ENCODE results near the gene MED13L.

The MED13L gene

DNA sequence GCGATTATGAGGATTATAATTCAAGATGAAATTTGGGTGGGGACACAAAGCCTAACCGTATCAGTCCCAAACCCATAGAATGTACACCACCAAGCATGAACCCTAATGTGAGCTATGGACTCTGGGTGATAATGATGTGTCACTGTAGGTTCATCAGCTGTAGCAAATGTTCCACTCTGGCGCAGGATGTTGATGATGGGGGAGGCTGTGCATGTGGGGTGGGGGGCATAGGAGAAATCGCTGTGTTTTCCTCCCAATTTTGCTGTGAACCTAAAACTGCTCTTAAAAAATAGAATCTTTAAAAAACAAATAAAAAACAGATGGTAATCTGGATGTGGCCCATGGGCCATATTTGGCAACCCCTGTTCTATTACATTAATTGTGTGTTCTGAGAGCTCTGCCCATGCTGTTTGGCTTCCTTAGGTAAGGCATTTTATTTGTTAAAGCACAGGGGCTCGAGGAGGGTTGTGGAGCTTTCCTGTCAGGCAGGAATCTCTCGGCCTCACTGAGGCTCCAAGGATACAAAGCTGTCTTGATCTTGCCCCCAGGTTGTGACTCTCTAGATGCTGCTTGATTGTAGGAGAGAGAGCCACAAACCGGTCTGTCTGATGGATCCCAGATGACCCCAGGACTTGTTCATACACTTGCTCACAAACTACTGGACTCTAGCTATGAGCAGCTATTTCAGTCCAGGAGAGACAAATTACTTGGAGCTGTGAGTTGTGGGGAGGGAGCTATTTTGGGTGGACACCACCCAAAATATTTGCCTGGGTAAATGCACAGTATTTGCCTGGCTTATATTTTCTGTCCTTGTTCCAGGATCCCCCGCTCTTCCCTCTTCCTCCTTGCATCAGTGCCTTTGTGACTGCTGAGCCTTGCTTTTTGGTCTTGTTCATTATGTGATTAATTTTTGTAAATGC lies 340.2 kb downstream of the MED13L start:
- Histone ChIP-seq H3K36me3 (ENCODE audit: low read length) (0 out of 2 replicates have a peak, but pooled peaks cover 3% of the 10 kb centered on the region), H3K27ac (ENCODE audit: low read depth, low read length) (no peak overlapping the region), H4K20me1 (ENCODE audit: low read depth, low read length) (no peaks in the 10 kb centered on the region), H3K9me3 (ENCODE audit: insufficient read depth, low read length) (peaks cover 7% of the 10 kb centered on the region), H3K27me3 (ENCODE audit: low read length) (no peaks in the 10 kb centered on the region), H3K4me3 (ENCODE audit: insufficient read depth, low read length, poor library complexity, severe bottlenecking) (no peak overlapping the region), H3K9me2 (replicated peaks; ENCODE audit: insufficient read depth, low read length) (no peaks in the 10 kb centered on the region), H3K9ac (ENCODE audit: low read length) (no peak overlapping the region), H3F3A (ENCODE audit: insufficient read depth) (no peaks in the 10 kb centered on the region), H3K79me2 (ENCODE audit: insufficient read depth, low read length) (no peaks in the 10 kb centered on the region), H2AFZ (ENCODE audit: low read depth, low read length, severe bottlenecking) (no peak overlapping the region), H3K4me2 (ENCODE audit: low read depth, low read length, poor library complexity, severe bottlenecking) (no peak overlapping the region)
- TF ChIP-seq, protein P1, sequence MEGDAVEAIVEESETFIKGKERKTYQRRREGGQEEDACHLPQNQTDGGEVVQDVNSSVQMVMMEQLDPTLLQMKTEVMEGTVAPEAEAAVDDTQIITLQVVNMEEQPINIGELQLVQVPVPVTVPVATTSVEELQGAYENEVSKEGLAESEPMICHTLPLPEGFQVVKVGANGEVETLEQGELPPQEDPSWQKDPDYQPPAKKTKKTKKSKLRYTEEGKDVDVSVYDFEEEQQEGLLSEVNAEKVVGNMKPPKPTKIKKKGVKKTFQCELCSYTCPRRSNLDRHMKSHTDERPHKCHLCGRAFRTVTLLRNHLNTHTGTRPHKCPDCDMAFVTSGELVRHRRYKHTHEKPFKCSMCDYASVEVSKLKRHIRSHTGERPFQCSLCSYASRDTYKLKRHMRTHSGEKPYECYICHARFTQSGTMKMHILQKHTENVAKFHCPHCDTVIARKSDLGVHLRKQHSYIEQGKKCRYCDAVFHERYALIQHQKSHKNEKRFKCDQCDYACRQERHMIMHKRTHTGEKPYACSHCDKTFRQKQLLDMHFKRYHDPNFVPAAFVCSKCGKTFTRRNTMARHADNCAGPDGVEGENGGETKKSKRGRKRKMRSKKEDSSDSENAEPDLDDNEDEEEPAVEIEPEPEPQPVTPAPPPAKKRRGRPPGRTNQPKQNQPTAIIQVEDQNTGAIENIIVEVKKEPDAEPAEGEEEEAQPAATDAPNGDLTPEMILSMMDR (IDR thresholded peaks at IDR 0.05; ENCODE audit: insufficient read depth, low read length, poor library complexity, severe bottlenecking) = no peak
- TF ChIP-seq EZH2phosphoT487 (conservative IDR thresholded peaks at IDR 0.05; ENCODE audit: low read length) = no peak

DNA sequence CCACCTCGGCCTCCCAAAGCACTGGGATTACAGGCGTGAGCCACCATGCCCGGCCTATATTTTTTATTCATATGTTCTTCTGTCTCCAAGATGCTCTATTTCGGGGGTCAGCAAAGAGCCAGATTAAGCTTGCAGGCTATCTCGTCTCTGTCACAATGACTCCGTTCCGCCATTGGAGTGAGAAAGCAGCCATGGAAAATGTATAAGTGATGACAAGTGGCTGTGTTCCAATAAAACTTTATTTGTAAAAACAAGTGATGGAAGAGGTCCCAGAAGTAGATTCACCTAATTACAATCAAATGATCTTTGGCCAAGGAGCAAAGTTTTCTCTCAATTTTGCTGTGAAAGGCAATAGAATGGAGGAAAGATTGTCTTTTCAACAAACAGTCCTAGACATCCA lies 342.6 kb downstream of the MED13L start:
- no peak overlapping the region for H2AFZ ChIP-seq (ENCODE audit: low read depth, low read length, severe bottlenecking)
- no peaks in the 10 kb centered on the region for H4K20me1 ChIP-seq (ENCODE audit: low read depth, low read length)
- H3K36me3 ChIP-seq (ENCODE audit: low read length) = 0 out of 2 replicates have a peak, but pooled peaks cover 3% of the 10 kb centered on the region
- no peaks in the 10 kb centered on the region for H3K9me2 ChIP-seq (replicated peaks; ENCODE audit: insufficient read depth, low read length)
- no peaks in the 10 kb centered on the region for H3F3A ChIP-seq (ENCODE audit: insufficient read depth)
- TF ChIP-seq, protein P1 (IDR thresholded peaks at IDR 0.05; ENCODE audit: insufficient read depth, low read length, poor library complexity, severe bottlenecking) = no peak
- TF ChIP-seq EZH2phosphoT487 (conservative IDR thresholded peaks at IDR 0.05; ENCODE audit: low read length) = no peak
- peaks cover 7% of the 10 kb centered on the region for H3K9me3 ChIP-seq (ENCODE audit: insufficient read depth, low read length)
- H3K4me2 ChIP-seq (ENCODE audit: low read depth, low read length, poor library complexity, severe bottlenecking) = no peak overlapping the region
- H3K27me3 ChIP-seq (ENCODE audit: low read length) = no peaks in the 10 kb centered on the region
- no peak overlapping the region for H3K27ac ChIP-seq (ENCODE audit: low read depth, low read length)
- H3K9ac ChIP-seq (ENCODE audit: low read length) = no peak overlapping the region
- H3K79me2 ChIP-seq (ENCODE audit: insufficient read depth, low read length) = no peaks in the 10 kb centered on the region
- H3K4me3 ChIP-seq (ENCODE audit: insufficient read depth, low read length, poor library complexity, severe bottlenecking) = no peak overlapping the region

DNA sequence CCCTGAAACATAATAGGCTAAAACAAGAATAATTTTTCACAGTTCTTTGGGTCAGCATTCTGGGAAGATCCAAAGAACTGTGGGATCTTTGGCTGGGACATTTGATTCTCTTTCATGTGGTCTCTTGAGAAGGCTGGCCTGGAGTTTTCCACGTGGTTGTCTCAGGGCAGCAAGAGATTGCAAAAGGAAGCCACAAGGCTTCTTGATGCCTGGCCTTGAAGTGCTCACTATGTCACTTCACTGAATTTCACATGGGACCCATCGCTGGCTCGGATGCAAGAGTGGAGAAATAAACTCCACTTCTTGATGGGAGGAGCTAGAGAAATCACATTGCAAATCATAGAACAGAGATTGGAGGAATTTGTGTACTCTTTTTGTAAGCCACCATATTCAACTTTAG lies 343.4 kb downstream of the MED13L start:
- H3K36me3 ChIP-seq (ENCODE audit: low read length) = 0 out of 2 replicates have a peak, but pooled peaks cover 3% of the 10 kb centered on the region
- no peak overlapping the region for H3K4me2 ChIP-seq (ENCODE audit: low read depth, low read length, poor library complexity, severe bottlenecking)
- no peaks in the 10 kb centered on the region for H3K79me2 ChIP-seq (ENCODE audit: insufficient read depth, low read length)
- H3K9me2 ChIP-seq (replicated peaks; ENCODE audit: insufficient read depth, low read length) = no peaks in the 10 kb centered on the region
- H2AFZ ChIP-seq (ENCODE audit: low read depth, low read length, severe bottlenecking) = no peak overlapping the region
- H4K20me1 ChIP-seq (ENCODE audit: low read depth, low read length) = no peaks in the 10 kb centered on the region
- no peak for TF ChIP-seq EZH2phosphoT487 (conservative IDR thresholded peaks at IDR 0.05; ENCODE audit: low read length)
- TF ChIP-seq, protein P1 (IDR thresholded peaks at IDR 0.05; ENCODE audit: insufficient read depth, low read length, poor library complexity, severe bottlenecking) = no peak
- no peak overlapping the region for H3K9ac ChIP-seq (ENCODE audit: low read length)
- H3K27ac ChIP-seq (ENCODE audit: low read depth, low read length) = no peak overlapping the region
- H3K4me3 ChIP-seq (ENCODE audit: insufficient read depth, low read length, poor library complexity, severe bottlenecking) = no peak overlapping the region
- no peaks in the 10 kb centered on the region for H3K27me3 ChIP-seq (ENCODE audit: low read length)
- H3K9me3 ChIP-seq (ENCODE audit: insufficient read depth, low read length) = peaks cover 6% of the 10 kb centered on the region
- no peaks in the 10 kb centered on the region for H3F3A ChIP-seq (ENCODE audit: insufficient read depth)

All from SU-DHL-6 (cell line).